GM23338 (cell line): Measurements from ENCODE around the gene SMPDL3B. TPM values are rescaled to one million over a fixed set of nuclear protein-coding genes. Genes with fewer than 3 reads are reported as not detected.

Experiments used
- ATAC-seq: fragments of 200-7000 bp; cut with Tn5 transposase; 3 replicates; pipeline ENCODE4 v1.9.1; 2020
- DNase-seq: peaks from one replicate; pipeline ENCODE4 v3.0.0-alpha.2; 2015; ENCODE audit warnings: low spot score
- H2AFZ ChIP-seq: fragments of 200-600 bp; sonication (generic); 2 replicates; pipeline ENCODE4 v1.8.0; 2016; ENCODE audit warnings: antibody characterized with exemption, mild to moderate bottlenecking, moderate library complexity
- H3F3A ChIP-seq: fragments of 200-600 bp; sonication (generic); replicated peaks from 2 replicates; pipeline ENCODE4 v1.8.0; 2017; ENCODE audit warnings: antibody characterized with exemption, mixed run types, low read depth
- H3K27ac ChIP-seq: fragments of 200-600 bp; sonication (generic); 2 replicates; pipeline ENCODE4 v1.6.1; 2016; ENCODE audit warnings: low read depth
- H3K27me3 ChIP-seq: fragments of 200-600 bp; sonication (generic); 2 replicates; pipeline ENCODE4 v1.8.0; 2016; ENCODE audit warnings: mild to moderate bottlenecking, mixed run types, moderate library complexity; ENCODE audit not compliant: insufficient read depth
- H3K36me3 ChIP-seq: fragments of 200-600 bp; sonication (generic); 2 replicates; pipeline ENCODE4 v1.8.0; 2016; ENCODE audit warnings: mild to moderate bottlenecking; ENCODE audit not compliant: insufficient read depth
- H3K4me1 ChIP-seq: fragments of 200-600 bp; sonication (generic); 2 replicates; pipeline ENCODE4 v1.8.0; 2016; ENCODE audit warnings: mild to moderate bottlenecking, moderate library complexity; ENCODE audit not compliant: insufficient read depth
- H3K4me2 ChIP-seq: fragments of 200-600 bp; sonication (generic); 2 replicates; pipeline ENCODE4 v1.7.1; 2017; ENCODE audit warnings: mixed run types
- H3K4me3 ChIP-seq: fragments of 200-600 bp; sonication (generic); 2 replicates; pipeline ENCODE4 v1.6.1; 2016; ENCODE audit warnings: mixed run types
- H3K79me2 ChIP-seq: fragments of 200-600 bp; sonication (generic); replicated peaks from 2 replicates; pipeline ENCODE4 v1.8.0; 2017; ENCODE audit warnings: mild to moderate bottlenecking; ENCODE audit not compliant: insufficient read depth
- H3K9me2 ChIP-seq: fragments of 200-600 bp; sonication (generic); 2 replicates; pipeline ENCODE4 v1.8.0; 2017; ENCODE audit not compliant: insufficient read depth
- H4K20me1 ChIP-seq: fragments of 200-600 bp; sonication (generic); replicated peaks from 2 replicates; pipeline ENCODE4 v1.8.0; 2017; ENCODE audit warnings: mild to moderate bottlenecking; ENCODE audit not compliant: insufficient read depth
- H3K27ac Mint-ChIP-seq: 2 replicates; pipeline ENCODE4 v1.8.0; 2020; ENCODE audit warnings: inconsistent platforms, mild to moderate bottlenecking, moderate library complexity, mixed read lengths
- H3K27me3 Mint-ChIP-seq: 3 replicates; pipeline ENCODE4 v1.8.0; 2022; ENCODE audit warnings: low read depth, mild to moderate bottlenecking, moderate library complexity, mixed read lengths, inconsistent platforms; ENCODE audit not compliant: insufficient read depth, poor library complexity
- H3K36me3 Mint-ChIP-seq: 3 replicates; pipeline ENCODE4 v1.8.0; 2021; ENCODE audit warnings: low read depth, mild to moderate bottlenecking, inconsistent platforms, moderate library complexity, mixed read lengths
- H3K4me1 Mint-ChIP-seq: 3 replicates; pipeline ENCODE4 v1.8.0; 2020; ENCODE audit warnings: mild to moderate bottlenecking, inconsistent platforms, mixed read lengths
- H3K4me3 Mint-ChIP-seq: 3 replicates; pipeline ENCODE4 v1.8.0; 2021; ENCODE audit warnings: moderate library complexity, mild to moderate bottlenecking, inconsistent platforms, mixed read lengths
- H3K9me3 Mint-ChIP-seq: 3 replicates; pipeline ENCODE4 v1.8.0; 2020; ENCODE audit warnings: moderate library complexity, mild to moderate bottlenecking, inconsistent platforms, mixed read lengths
- CREB1 ChIP-seq: fragments of 250-450 bp; sonication (Bioruptor Pico); IDR thresholded peaks from 2 replicates; pipeline ENCODE4 v1.5.0; 2020; ENCODE audit warnings: low read depth, mild to moderate bottlenecking, moderate library complexity
- EZH2 ChIP-seq: fragments of 200-600 bp; sonication (generic); IDR thresholded peaks from one replicate; pipeline ENCODE4 v1.8.0; 2017; ENCODE audit warnings: antibody characterized with exemption, mild to moderate bottlenecking, low read depth; ENCODE audit not compliant: unreplicated experiment
- EZH2phosphoT487 ChIP-seq: fragments of 200-600 bp; sonication (generic); IDR thresholded peaks from one replicate; pipeline ENCODE4 v1.8.1; 2018; ENCODE audit warnings: antibody characterized with exemption; ENCODE audit not compliant: unreplicated experiment
- JUNB ChIP-seq: IDR thresholded peaks from one replicate; pipeline ENCODE4 v1.6.1; 2016; ENCODE audit warnings: antibody characterized with exemption; ENCODE audit not compliant: unreplicated experiment
- NANOG ChIP-seq: IDR thresholded peaks from 2 replicates; pipeline ENCODE4 v1.6.1; 2016; ENCODE audit warnings: antibody characterized with exemption, borderline replicate concordance
- POLR2AphosphoS5 ChIP-seq: IDR thresholded peaks from 2 replicates; pipeline ENCODE4 v1.6.1; 2016; ENCODE audit warnings: antibody characterized with exemption, low read depth
- REST ChIP-seq: IDR thresholded peaks from one replicate; pipeline ENCODE4 v1.6.1; 2018; ENCODE audit warnings: antibody characterized with exemption; ENCODE audit not compliant: unreplicated experiment
- STAT1 ChIP-seq: IDR thresholded peaks from one replicate; pipeline ENCODE4 v1.6.1; 2016; ENCODE audit warnings: antibody characterized with exemption; ENCODE audit not compliant: unreplicated experiment
- ZNF114 ChIP-seq: fragments of 250-450 bp; sonication (Bioruptor Pico); IDR thresholded peaks from 2 replicates; pipeline ENCODE4 v1.5.0; 2020; ENCODE audit warnings: mild to moderate bottlenecking, moderate library complexity
- ZNF331 ChIP-seq: fragments of 250-450 bp; sonication (Bioruptor Pico); IDR thresholded peaks from 2 replicates; pipeline ENCODE4 v1.5.0; 2020; ENCODE audit warnings: low read depth, mild to moderate bottlenecking, moderate library complexity
- polyA plus RNA-seq: library from polyadenylated mRNA; unstranded; fragments of >200 nt; fragmentation: Nextera tagmentation; extraction: Ambion mirVana; gene quantifications from 2 replicates; pipeline ENCODE4 v1.2.1, GENCODE V29; 2016
- total RNA-seq: library from RNA; depleted of rRNA; stranded (reverse); fragments of >200 nt; shearing (Covaris generic); gene quantifications from 2 replicates; pipeline ENCODE4 v1.2.3, GENCODE V29; 2014
- TF ChIP-seq, protein P1 (sequence below): fragments of 250-450 bp; sonication (Bioruptor Pico); IDR thresholded peaks from 2 replicates; pipeline ENCODE4 v1.5.0; 2020; ENCODE audit warnings: mild to moderate bottlenecking, moderate library complexity
- TF ChIP-seq, protein P2 (sequence below), 2 experiments: fragments of 200-600 bp in 1 of 2; sonication (generic) in 1 of 2; conservative IDR thresholded peaks; 2 replicates each; pipeline versions ENCODE4 v1.5.1 to v1.6.1; 2016 to 2017; ENCODE audit warnings: antibody characterized with exemption in 2 of 2, low read depth in 2 of 2, mild to moderate bottlenecking in 2 of 2, moderate library complexity in 1 of 2
- TF ChIP-seq, protein P3 (sequence below): IDR thresholded peaks from 2 replicates; pipeline ENCODE4 v1.6.1; 2016; ENCODE audit warnings: antibody characterized with exemption

The SMPDL3B gene
- total and polyA plus RNA-seq, 2 experiments from 2014 or later = 39.5 to 83.1 TPM

DNA sequence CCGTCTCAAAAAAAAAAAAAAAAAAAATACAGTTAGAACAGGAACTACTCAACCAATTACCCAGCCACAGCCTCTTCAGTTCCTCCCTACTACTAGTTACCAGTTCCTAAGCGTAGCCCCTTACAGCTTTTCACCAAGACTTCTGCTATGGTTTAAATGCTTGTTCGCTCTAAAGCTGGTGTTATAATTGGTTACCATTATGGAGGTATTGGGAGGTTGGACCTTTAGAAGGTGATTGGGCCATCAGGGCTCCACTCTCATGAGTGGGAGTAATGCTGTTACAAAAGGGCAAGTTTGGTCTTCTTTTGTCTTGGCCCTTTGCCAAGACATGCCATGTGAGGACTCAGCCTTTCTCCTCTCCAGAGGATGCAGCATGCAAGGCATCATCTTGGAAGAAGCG lies 3.0 kb upstream of the SMPDL3B start:
- no peaks in the 10 kb centered on the region for H3K36me3 ChIP-seq
- no peaks in the 10 kb centered on the region for H3K27me3 ChIP-seq
- peaks cover 11% of the 10 kb centered on the region for H3K4me1 ChIP-seq
- Mint-ChIP-seq H3K4me1 (peaks cover 25% of the 10 kb centered on the region), H3K27me3 (peaks cover 13% of the 10 kb centered on the region), H3K36me3 (no peaks in the 10 kb centered on the region), H3K9me3 (no peaks in the 10 kb centered on the region), H3K4me3 (no peak overlapping the region), H3K27ac (no peak overlapping the region)
- H3K9me2 ChIP-seq = no peaks in the 10 kb centered on the region
- H3K4me2 ChIP-seq = no peak overlapping the region
- peak overlapping the region; percentile 72 for H2AFZ ChIP-seq
- peaks cover 12% of the 10 kb centered on the region for H3F3A ChIP-seq
- H4K20me1 ChIP-seq = no peaks in the 10 kb centered on the region
- H3K79me2 ChIP-seq = peaks cover 14% of the 10 kb centered on the region
- H3K4me3 ChIP-seq = no peak overlapping the region
- no peak overlapping the region for H3K27ac ChIP-seq
- TF ChIP-seq REST = no peak
- TF ChIP-seq, protein P1, sequence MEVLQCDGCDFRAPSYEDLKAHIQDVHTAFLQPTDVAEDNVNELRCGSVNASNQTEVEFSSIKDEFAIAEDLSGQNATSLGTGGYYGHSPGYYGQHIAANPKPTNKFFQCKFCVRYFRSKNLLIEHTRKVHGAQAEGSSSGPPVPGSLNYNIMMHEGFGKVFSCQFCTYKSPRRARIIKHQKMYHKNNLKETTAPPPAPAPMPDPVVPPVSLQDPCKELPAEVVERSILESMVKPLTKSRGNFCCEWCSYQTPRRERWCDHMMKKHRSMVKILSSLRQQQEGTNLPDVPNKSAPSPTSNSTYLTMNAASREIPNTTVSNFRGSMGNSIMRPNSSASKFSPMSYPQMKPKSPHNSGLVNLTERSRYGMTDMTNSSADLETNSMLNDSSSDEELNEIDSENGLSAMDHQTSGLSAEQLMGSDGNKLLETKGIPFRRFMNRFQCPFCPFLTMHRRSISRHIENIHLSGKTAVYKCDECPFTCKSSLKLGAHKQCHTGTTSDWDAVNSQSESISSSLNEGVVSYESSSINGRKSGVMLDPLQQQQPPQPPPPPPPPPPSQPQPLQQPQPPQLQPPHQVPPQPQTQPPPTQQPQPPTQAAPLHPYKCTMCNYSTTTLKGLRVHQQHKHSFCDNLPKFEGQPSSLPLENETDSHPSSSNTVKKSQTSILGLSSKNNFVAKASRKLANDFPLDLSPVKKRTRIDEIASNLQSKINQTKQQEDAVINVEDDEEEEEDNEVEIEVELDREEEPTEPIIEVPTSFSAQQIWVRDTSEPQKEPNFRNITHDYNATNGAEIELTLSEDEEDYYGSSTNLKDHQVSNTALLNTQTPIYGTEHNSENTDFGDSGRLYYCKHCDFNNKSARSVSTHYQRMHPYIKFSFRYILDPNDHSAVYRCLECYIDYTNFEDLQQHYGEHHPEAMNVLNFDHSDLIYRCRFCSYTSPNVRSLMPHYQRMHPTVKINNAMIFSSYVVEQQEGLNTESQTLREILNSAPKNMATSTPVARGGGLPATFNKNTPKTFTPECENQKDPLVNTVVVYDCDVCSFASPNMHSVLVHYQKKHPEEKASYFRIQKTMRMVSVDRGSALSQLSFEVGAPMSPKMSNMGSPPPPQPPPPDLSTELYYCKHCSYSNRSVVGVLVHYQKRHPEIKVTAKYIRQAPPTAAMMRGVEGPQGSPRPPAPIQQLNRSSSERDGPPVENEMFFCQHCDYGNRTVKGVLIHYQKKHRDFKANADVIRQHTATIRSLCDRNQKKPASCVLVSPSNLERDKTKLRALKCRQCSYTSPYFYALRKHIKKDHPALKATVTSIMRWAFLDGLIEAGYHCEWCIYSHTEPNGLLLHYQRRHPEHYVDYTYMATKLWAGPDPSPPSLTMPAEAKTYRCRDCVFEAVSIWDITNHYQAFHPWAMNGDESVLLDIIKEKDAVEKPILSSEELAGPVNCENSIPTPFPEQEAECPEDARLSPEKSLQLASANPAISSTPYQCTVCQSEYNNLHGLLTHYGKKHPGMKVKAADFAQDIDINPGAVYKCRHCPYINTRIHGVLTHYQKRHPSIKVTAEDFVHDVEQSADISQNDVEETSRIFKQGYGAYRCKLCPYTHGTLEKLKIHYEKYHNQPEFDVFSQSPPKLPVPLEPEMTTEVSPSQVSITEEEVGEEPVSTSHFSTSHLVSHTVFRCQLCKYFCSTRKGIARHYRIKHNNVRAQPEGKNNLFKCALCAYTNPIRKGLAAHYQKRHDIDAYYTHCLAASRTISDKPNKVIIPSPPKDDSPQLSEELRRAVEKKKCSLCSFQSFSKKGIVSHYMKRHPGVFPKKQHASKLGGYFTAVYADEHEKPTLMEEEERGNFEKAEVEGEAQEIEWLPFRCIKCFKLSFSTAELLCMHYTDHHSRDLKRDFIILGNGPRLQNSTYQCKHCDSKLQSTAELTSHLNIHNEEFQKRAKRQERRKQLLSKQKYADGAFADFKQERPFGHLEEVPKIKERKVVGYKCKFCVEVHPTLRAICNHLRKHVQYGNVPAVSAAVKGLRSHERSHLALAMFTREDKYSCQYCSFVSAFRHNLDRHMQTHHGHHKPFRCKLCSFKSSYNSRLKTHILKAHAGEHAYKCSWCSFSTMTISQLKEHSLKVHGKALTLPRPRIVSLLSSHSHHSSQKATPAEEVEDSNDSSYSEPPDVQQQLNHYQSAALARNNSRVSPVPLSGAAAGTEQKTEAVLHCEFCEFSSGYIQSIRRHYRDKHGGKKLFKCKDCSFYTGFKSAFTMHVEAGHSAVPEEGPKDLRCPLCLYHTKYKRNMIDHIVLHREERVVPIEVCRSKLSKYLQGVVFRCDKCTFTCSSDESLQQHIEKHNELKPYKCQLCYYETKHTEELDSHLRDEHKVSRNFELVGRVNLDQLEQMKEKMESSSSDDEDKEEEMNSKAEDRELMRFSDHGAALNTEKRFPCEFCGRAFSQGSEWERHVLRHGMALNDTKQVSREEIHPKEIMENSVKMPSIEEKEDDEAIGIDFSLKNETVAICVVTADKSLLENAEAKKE = no peak
- TF ChIP-seq EZH2phosphoT487 = no peak
- TF ChIP-seq NANOG = no peak
- no peak for TF ChIP-seq EZH2
- no peak for TF ChIP-seq STAT1
- TF ChIP-seq ZNF331 = no peak
- TF ChIP-seq, protein P2, sequence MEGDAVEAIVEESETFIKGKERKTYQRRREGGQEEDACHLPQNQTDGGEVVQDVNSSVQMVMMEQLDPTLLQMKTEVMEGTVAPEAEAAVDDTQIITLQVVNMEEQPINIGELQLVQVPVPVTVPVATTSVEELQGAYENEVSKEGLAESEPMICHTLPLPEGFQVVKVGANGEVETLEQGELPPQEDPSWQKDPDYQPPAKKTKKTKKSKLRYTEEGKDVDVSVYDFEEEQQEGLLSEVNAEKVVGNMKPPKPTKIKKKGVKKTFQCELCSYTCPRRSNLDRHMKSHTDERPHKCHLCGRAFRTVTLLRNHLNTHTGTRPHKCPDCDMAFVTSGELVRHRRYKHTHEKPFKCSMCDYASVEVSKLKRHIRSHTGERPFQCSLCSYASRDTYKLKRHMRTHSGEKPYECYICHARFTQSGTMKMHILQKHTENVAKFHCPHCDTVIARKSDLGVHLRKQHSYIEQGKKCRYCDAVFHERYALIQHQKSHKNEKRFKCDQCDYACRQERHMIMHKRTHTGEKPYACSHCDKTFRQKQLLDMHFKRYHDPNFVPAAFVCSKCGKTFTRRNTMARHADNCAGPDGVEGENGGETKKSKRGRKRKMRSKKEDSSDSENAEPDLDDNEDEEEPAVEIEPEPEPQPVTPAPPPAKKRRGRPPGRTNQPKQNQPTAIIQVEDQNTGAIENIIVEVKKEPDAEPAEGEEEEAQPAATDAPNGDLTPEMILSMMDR (conservative IDR thresholded peaks at IDR 0.05; ENCODE audit: low read depth in 2 of 2) = no peak
- no peak for TF ChIP-seq CREB1
- TF ChIP-seq, protein P3, sequence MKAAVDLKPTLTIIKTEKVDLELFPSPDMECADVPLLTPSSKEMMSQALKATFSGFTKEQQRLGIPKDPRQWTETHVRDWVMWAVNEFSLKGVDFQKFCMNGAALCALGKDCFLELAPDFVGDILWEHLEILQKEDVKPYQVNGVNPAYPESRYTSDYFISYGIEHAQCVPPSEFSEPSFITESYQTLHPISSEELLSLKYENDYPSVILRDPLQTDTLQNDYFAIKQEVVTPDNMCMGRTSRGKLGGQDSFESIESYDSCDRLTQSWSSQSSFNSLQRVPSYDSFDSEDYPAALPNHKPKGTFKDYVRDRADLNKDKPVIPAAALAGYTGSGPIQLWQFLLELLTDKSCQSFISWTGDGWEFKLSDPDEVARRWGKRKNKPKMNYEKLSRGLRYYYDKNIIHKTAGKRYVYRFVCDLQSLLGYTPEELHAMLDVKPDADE = no peak
- no peak for TF ChIP-seq JUNB
- TF ChIP-seq POLR2AphosphoS5 = no peak
- TF ChIP-seq ZNF114 = no peak
- ATAC-seq = no peak
- DNase-seq = no peak
